KMS-11 (cell line): ENCODE measurements around the gene HIGD2A.

ENCODE experiments used
- H2AFZ ChIP-seq: fragments of 200-600 bp; sonication (generic); 2 replicates; pipeline ENCODE4 v1.6.1; 2016; ENCODE audit warnings: antibody characterized with exemption, mixed run types, low read depth
- H3K27ac ChIP-seq: fragments of 200-600 bp; sonication (generic); 2 replicates; pipeline ENCODE4 v1.6.1; 2016; ENCODE audit warnings: mild to moderate bottlenecking, mixed run types
- H3K27me3 ChIP-seq: fragments of 200-600 bp; sonication (generic); 2 replicates; pipeline ENCODE4 v1.6.1; 2017; ENCODE audit warnings: mild to moderate bottlenecking, low read depth, mixed run types, moderate library complexity; ENCODE audit not compliant: insufficient read depth
- H3K36me3 ChIP-seq: fragments of 200-600 bp; sonication (generic); 2 replicates; pipeline ENCODE4 v1.6.1; 2017; ENCODE audit warnings: mild to moderate bottlenecking, mixed run types; ENCODE audit not compliant: insufficient read depth
- H3K4me1 ChIP-seq: fragments of 200-600 bp; sonication (generic); 2 replicates; pipeline ENCODE4 v1.6.1; 2016; ENCODE audit warnings: mild to moderate bottlenecking, low read depth, mixed run types; ENCODE audit not compliant: poor library complexity, severe bottlenecking
- H3K4me2 ChIP-seq: fragments of 200-600 bp; sonication (generic); 2 replicates; pipeline ENCODE4 v1.7.0; 2016; ENCODE audit warnings: mild to moderate bottlenecking, mixed run types
- H3K4me3 ChIP-seq: fragments of 200-600 bp; sonication (generic); IDR thresholded peaks from 2 replicates; pipeline ENCODE4 v1.6.1; 2017; ENCODE audit warnings: low read depth, low read length, mixed read lengths; ENCODE audit not compliant: insufficient read depth
- H3K79me2 ChIP-seq: fragments of 200-600 bp; sonication (generic); 2 replicates; pipeline ENCODE4 v1.6.1; 2016; ENCODE audit warnings: low read depth, mixed run types; ENCODE audit not compliant: insufficient read depth
- H3K9ac ChIP-seq: fragments of 200-600 bp; sonication (generic); 2 replicates; pipeline ENCODE4 v1.6.1; 2016; ENCODE audit warnings: mild to moderate bottlenecking, mixed run types
- H4K20me1 ChIP-seq: fragments of 200-600 bp; sonication (generic); 2 replicates; pipeline ENCODE4 v1.6.1; 2016; ENCODE audit warnings: mild to moderate bottlenecking, mixed run types; ENCODE audit not compliant: insufficient read depth
- TF ChIP-seq, protein P1 (sequence below): fragments of 200-600 bp; sonication (generic); conservative IDR thresholded peaks from 2 replicates; pipeline ENCODE4 v1.6.1; 2017; ENCODE audit warnings: low read depth, mild to moderate bottlenecking, antibody characterized with exemption, low read length, moderate library complexity, mixed read lengths

The HIGD2A gene

GRCh38 chr5:176420086-176420485, 31.5 kb downstream of the HIGD2A start:
- Histone ChIP-seq H3K27me3 (no peaks in the 10 kb centered on the region), H3K27ac (no peak overlapping the region), H3K4me3 (no peak overlapping the region), H3K9ac (no peak overlapping the region), H3K4me2 (no peak overlapping the region), H2AFZ (no peak overlapping the region), H3K4me1 (peaks cover 12% of the 10 kb centered on the region), H4K20me1 (no peaks in the 10 kb centered on the region), H3K79me2 (peaks cover 10% of the 10 kb centered on the region), H3K36me3 (no peaks in the 10 kb centered on the region)
- TF ChIP-seq, protein P1, sequence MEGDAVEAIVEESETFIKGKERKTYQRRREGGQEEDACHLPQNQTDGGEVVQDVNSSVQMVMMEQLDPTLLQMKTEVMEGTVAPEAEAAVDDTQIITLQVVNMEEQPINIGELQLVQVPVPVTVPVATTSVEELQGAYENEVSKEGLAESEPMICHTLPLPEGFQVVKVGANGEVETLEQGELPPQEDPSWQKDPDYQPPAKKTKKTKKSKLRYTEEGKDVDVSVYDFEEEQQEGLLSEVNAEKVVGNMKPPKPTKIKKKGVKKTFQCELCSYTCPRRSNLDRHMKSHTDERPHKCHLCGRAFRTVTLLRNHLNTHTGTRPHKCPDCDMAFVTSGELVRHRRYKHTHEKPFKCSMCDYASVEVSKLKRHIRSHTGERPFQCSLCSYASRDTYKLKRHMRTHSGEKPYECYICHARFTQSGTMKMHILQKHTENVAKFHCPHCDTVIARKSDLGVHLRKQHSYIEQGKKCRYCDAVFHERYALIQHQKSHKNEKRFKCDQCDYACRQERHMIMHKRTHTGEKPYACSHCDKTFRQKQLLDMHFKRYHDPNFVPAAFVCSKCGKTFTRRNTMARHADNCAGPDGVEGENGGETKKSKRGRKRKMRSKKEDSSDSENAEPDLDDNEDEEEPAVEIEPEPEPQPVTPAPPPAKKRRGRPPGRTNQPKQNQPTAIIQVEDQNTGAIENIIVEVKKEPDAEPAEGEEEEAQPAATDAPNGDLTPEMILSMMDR: no peak

GRCh38 chr5:176420972-176421544, 32.5 kb downstream of the HIGD2A start:
- Histone ChIP-seq H2AFZ (no peak overlapping the region), H3K9ac (no peak overlapping the region), H4K20me1 (no peaks in the 10 kb centered on the region), H3K36me3 (no peaks in the 10 kb centered on the region), H3K4me2 (no peak overlapping the region), H3K27ac (no peak overlapping the region), H3K79me2 (peaks cover under 1% of the 10 kb centered on the region), H3K4me3 (no peak overlapping the region), H3K4me1 (peaks cover 8% of the 10 kb centered on the region), H3K27me3 (no peaks in the 10 kb centered on the region)
- TF ChIP-seq, protein P1: no peak

- Histone ChIP-seq H3K9ac (no peak overlapping the region), H3K4me2 (no peak overlapping the region), H3K4me3 (no peak overlapping the region), H4K20me1 (no peaks in the 10 kb centered on the region), H3K27me3 (no peaks in the 10 kb centered on the region), H3K4me1 (no peaks in the 10 kb centered on the region), H3K36me3 (no peaks in the 10 kb centered on the region), H2AFZ (no peak overlapping the region), H3K79me2 (no peaks in the 10 kb centered on the region), H3K27ac (no peak overlapping the region)
- TF ChIP-seq, protein P1: no peak
Observed at GRCh38 chr5:176424181-176424580, 35.6 kb downstream of the HIGD2A start.

- H4K20me1 ChIP-seq: no peaks in the 10 kb centered on the region
- no peak overlapping the region for H2AFZ ChIP-seq
- no peak overlapping the region for H3K4me3 ChIP-seq
- no peaks in the 10 kb centered on the region for H3K36me3 ChIP-seq
- H3K27me3 ChIP-seq: no peaks in the 10 kb centered on the region
- H3K9ac ChIP-seq: no peak overlapping the region
- H3K4me1 ChIP-seq: no peaks in the 10 kb centered on the region
- no peak overlapping the region for H3K27ac ChIP-seq
- no peaks in the 10 kb centered on the region for H3K79me2 ChIP-seq
- TF ChIP-seq, protein P1: no peak
- H3K4me2 ChIP-seq: no peak overlapping the region
Observed at GRCh38 chr5:176425138-176425537, 36.6 kb downstream of the HIGD2A start.
